ENCODE results near the gene COL19A1.

The COL19A1 gene

DNA sequence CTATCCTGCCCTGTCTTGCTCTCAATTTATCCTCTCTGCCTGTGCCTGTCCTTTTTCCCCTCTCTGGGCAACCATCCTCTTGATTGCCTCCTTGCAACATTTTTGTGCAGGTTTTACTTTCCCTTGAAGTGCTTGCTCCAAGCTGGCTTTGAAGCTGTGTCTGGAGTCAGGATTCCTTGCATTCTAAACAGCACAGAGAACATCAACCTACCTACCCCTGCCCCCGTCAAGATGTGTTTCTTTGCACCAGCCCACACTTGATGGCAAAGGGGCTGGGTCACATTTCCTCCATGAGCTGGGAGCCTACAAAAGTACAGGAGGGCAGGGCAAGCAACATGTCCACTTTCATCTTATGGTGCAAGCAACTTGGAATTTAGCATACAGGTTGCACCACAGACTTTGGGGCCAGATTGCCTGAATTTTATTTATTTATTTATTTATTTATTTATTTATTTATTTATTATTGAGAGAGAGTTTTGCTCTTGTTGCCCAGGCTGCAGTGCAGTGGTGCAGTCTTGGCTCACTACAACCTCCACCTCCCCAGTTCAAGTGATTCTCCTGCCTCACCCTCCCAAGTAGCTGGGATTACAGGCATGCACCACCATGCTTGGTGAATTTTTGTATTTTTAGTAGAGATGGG lies 206.3 kb downstream of the COL19A1 start:
- no peak for DNase-seq

DNA sequence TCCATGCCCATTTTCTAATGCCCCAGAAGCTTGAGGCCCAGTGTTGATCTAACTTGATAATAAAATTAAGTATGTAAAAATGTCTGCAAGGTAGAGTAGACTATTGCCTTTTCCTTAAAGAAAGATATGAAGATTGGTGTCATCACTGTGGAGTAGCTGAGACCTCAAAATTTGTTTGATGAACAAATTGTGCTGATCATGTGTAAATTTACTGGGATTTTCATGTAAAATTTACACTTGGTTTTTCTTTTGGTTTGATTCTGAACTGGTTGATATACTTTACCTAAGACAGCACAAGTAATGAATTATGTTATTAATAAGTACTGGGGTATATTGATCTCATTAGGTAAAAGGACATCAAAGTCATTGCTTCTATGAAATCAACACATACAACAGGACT lies 207.3 kb downstream of the COL19A1 start:
- no peak for DNase-seq

DNA sequence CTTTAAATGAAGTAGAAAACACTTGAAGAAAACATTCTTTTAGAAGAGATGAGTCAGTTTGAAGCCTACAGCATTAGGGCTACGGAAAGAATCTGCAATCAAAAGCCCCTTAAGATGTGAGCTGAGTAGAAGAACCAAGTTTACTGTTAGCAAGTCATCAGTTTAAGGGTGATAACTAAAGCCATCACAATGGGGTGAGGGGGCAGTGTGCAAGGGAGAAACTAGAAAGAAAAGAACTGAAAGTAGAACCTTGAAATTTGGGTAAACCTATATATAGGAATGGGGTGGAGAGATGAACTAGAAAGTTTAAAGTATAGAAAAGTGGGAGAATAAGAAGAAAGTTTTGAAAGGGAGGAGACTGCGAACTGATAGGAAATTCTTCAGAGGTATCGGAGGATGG lies 212.9 kb downstream of the COL19A1 start:
- DNase-seq: no peak

DNA sequence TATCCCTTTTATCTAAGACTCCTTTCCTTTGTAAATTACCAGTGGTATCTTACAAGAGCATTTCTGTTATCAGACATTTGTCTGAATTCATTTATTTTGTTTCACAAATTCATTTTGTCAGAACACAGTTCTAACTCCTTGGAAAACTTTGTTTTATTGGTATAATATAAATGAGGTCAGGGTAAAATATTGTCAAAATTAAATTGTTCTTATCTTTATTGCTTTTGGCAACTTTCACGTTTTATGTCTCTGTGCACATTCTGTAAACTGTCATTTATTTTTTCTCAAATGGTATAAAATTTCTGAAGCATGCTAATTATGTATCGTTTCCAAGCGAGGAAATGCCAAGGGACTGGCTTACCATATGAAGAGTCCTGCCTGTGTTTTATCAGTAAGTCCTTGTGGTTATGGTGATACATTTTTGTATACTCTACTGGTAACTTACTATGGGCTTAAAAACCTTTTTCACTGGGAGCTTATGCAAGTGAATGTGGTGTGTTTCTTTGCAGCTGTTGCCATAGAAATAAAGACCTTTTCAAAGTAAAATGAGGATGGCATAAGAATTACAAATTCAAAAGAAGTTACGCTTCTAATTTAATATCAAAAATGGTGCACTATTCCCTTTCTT lies 214.2 kb downstream of the COL19A1 start:
- no peak for DNase-seq

DNA sequence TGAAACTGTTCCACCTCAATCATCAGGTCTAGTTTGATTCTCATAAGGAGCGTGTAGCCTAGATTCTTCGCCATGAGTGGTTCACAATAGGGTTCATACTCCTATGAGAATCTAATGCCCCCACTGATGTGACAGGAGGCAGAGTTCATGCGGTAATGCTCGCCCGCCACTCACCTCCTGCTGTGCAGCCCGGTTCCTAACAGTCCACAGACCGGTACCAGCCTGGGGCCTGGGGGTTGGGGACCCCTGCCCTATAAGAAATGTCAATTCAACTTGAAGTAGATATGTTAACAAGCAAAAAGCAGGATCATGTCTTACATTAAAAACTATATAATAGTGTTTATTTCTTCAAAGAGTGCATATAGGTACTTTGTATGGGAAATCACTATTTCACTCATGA lies 216.5 kb downstream of the COL19A1 start:
- DNase-seq: no peak

DNA sequence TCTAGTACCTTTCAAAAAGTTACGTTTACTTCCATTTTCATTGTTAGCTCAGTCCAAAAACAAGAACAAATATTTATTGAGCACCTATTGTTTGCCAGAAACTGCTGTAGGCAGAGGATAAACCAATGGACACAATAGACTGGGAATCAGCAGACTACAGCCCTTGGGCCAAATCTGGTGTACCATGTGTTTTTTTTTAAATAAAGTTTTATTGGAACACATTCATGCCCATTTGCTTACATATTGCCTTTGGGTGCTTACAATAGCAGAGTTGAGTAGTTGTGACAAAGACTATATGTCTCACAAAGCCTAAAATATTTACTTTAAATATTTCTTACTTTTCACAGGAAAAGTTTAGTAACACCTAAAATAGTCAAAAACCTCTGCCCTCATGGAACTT lies 220.4 kb downstream of the COL19A1 start:
- DNase-seq: no peak

DNA sequence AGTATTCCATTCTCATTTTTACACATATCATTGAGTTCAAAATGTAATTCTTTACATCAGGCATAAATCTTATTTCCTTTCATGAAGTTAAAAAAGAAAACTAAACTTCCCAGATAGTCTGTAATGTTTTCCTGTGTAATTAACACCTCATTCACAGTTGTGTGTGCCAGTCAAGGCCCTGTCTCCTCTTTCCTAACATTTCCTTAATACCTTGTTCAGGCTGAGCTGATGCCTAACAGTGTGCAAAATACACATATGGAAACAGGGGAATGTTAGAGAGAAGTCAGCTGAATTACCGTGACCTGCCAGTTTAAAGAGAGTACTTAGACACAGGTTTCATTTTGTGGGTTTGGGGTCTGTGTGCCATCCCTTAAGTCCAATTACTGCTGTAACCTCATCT lies 227.8 kb downstream of the COL19A1 start:
- no peak for DNase-seq

GRCh38 chr6:70099732-70100131 lies 233.4 kb downstream of the COL19A1 start:
- no peak for DNase-seq

GRCh38 chr6:70103798-70104197 lies 237.4 kb downstream of the COL19A1 start:
- no peak for DNase-seq

DNA sequence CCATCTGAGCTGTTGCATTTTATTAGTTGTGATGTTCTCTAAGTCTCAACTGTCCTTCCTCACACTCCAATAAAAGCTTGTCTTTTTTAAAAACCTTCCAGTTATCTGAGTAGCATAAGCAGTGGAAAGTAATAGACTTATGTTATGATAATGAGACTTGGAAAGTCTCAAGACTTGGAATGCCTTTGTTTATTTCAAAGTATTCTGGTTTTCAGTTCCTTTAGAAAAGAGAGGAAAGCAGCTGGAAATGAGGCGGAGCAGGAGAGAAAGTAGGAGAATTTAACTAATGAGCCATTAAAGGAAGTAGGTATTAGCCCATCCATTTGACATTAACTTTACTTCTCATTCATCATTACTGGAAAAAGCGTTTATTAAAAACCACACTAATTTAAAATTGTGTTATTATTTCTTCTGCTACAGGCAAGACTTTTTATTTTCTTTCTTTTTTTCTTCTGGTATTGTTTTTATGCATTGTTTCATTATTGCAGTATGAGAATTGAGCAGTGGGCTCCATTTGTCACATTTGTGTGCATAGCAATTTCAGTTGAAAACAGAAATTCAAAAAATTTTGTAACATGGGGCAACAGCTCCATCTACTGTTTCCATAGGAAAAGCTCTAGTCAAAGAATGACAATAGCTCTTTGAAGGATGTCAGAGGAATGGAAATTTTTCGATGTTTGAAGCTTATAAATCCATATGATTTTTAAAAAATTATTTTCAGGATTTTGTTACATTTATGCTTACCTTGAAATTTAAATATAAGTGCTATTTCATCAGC lies 241.7 kb downstream of the COL19A1 start:
- DNase-seq: no peak

- no peak for DNase-seq
Measured at GRCh38 chr6:70110126-70111022, 244.0 kb downstream of the COL19A1 start.

GRCh38 chr6:70111737-70112136 lies 245.4 kb downstream of the COL19A1 start:
- DNase-seq: no peak

DNA sequence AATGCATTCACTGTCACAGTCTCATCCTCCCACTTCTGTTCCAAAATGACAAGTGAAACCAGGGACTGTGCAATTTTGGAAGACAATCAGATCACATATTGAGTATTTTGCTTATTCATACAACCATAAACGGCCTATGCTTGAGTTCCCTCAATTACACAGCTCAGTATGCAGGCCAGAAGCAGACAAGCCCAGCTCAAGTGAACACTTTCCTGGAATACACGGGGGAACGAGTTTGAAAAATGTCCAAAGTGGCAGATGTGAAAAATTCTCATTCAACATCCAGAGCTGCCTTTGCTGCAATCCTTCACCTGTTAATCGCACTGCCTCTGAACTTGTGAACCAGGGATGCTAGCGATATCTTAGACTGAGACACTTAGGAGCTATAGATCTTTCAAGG lies 246.4 kb downstream of the COL19A1 start:
- no peak for DNase-seq

DNA sequence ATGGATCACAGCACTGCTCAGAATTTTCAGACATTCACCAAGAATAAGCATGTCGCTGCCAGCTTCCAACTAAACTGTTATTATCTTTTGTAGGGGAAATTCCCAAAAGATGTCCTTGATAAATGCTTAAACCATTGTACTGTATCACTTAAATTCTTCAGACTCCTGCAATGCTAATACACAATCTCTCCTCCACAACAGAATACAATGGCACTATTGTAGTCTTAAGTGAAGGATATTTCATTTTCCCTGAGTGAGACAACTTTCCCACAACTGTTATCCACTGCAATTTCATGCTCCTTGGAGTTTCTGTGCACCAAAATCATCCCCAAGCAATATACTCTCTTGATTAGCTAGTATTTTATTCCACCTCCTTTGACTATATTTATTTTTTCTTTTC lies 246.8 kb downstream of the COL19A1 start:
- no peak for DNase-seq

DNA sequence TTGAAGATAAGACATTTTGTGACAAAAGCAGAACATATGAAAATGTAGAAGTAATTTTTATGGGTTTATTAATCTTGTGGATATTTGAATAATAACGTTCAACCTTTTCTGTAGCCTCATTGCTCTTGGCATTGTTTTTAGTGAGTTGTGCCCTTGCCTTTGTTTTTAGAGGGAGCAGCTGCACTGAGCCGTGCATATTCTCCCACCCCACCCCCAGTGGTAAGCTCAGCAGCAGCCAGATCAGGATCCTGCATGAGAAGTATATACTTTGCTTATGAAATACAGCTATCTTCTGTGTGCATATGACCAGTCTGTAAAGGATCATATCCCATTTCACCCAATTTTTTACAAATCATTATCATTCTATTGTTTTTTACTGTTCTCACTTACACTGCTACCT lies 252.3 kb downstream of the COL19A1 start:
- DNase-seq: no peak

- no peak for DNase-seq
Measured at GRCh38 chr6:70119218-70119835, 253.0 kb downstream of the COL19A1 start.

DNA sequence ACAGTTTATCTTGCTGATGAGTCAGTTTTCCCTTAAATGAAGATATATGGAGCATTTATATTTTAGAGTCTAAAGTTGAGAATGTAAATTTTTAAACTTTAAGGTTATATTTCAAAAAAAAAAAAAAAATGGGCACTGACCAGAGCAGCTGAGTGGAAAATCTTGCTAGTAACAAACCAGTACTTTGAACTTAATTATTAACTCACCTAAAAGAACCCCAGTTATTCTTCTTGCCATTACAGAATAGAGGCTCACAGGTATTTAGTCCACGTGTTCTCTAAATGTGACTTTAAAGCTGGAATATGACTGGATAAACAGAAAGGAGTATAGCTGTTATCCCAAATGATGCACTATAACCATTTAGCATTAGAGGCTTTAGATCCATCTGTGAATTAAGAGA lies 258.1 kb downstream of the COL19A1 start:
- no peak for DNase-seq

GRCh38 chr6:70124882-70125545 lies 258.7 kb downstream of the COL19A1 start:
- DNase-seq: no peak

DNA sequence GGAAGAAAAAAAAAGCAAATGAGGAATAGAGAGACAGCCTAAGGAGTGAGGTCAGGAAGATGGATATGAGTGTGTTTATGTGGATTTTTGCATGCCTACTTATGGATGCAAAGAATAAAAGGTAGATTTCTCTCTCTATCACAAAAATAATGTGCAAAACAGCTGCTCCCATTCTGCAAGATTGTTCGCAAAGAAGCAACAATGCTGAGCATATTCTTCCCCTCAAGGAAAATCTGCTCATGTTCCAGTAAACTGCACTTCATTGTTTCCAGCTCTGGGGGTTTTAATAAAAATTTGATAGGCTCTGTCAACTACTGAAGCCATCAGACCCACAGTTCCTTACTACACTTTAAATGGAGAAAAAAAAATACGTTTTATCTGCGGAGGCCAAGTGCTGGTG lies 259.2 kb downstream of the COL19A1 start:
- DNase-seq: no peak

- DNase-seq: no peak
Measured at GRCh38 chr6:70129341-70129740, 263.0 kb downstream of the COL19A1 start.

GRCh38 chr6:70130865-70131264 lies 264.5 kb downstream of the COL19A1 start:
- no peak for DNase-seq

DNA sequence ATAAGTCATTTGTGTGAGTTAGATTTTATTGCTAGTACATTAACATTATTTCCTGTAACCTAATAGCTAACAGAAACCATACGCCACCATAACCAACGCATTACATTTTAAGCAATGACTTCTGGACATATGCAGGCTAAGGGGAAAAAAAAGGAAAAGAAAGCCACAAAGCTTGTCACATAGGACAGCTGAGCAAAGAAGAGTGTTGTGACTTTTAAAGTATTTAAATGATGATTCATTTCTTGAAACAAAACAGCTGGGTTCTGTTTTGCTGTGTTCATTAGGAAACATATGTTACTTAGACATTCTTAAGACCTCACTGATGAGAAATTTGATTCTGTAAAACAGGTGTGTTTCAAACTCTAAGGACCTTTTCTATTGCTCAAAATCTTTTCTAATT lies 265.2 kb downstream of the COL19A1 start:
- no peak for DNase-seq
